OCI-LY1 (cell line): ENCODE results near the gene MMP26.
"Not testable (repeated sequence)": the region's sequence is repeated elsewhere in the genome, so short reads cannot be mapped to it uniquely, and the experiment has no call there.

Source experiments
- EZH2 ChIP-seq: fragments of 200-600 bp; sonication (generic), shearing (Covaris generic); IDR thresholded peaks from 2 replicates; pipeline ENCODE4 v1.8.0; 2017; ENCODE audit warnings: borderline replicate concordance, mixed run types, mild to moderate bottlenecking, antibody characterized with exemption, low read length, moderate library complexity, mixed read lengths
- TF ChIP-seq, protein P1 (sequence below): fragments of 200-600 bp; sonication (generic), shearing (Covaris generic); IDR thresholded peaks from 2 replicates; pipeline ENCODE4 v1.5.1; 2017; ENCODE audit warnings: mild to moderate bottlenecking, antibody characterized with exemption, low read length, moderate library complexity, mixed read lengths

- TF ChIP-seq, protein P1, sequence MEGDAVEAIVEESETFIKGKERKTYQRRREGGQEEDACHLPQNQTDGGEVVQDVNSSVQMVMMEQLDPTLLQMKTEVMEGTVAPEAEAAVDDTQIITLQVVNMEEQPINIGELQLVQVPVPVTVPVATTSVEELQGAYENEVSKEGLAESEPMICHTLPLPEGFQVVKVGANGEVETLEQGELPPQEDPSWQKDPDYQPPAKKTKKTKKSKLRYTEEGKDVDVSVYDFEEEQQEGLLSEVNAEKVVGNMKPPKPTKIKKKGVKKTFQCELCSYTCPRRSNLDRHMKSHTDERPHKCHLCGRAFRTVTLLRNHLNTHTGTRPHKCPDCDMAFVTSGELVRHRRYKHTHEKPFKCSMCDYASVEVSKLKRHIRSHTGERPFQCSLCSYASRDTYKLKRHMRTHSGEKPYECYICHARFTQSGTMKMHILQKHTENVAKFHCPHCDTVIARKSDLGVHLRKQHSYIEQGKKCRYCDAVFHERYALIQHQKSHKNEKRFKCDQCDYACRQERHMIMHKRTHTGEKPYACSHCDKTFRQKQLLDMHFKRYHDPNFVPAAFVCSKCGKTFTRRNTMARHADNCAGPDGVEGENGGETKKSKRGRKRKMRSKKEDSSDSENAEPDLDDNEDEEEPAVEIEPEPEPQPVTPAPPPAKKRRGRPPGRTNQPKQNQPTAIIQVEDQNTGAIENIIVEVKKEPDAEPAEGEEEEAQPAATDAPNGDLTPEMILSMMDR = not testable (repeated sequence)
- TF ChIP-seq EZH2 = not testable (repeated sequence)
These were observed 18.3 kb downstream of the MMP26 start for GRCh38 chr11:4722616-4723534.
